ENCODE measurements around the gene EEF2. TPM values are rescaled to one million over a fixed set of nuclear protein-coding genes. Genes with fewer than 3 reads are reported as not detected.
A peak's percentile ranks its signal among the peaks of the same experiment; 100 is the strongest.

Gene EEF2
- total RNA-seq, 1 donor from 2014 or later, result 2,451 TPM

DNA sequence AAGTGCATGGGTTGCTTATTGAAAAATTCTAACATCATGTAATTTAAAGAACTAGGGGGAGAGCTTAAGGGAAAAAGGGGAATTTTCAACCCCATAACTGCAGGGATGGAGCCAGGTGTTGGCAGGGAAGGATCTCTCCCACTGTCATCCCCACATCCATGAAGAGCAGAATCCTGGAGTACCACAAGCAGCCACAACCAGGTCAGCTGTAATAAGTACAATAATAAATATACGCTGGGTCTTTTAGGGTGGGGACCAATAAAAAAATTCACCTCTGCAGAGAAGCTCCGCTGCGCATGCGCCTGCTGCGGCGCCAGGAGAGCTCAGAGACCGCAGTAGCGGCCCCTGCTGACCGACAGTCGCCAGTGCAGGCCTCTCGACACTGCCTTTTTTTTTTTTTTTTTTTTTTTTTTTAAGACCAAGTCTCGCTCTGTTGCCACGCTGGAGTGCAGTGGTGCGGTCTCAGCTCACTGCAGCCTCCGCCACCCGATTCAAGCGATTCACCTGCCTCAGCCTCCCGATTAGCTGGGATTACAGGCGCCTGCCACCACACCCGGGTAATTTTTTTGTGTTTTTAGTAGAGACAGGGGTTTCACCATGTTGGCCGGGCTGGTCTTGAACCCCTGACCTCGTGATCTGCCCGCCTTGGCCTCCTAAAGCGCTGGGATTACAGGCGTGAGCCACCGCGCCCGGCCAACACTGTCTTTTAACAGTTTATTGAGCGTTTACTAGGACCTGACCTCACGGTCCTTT is 2.5 kb upstream of the EEF2 start:
- peak overlapping the region; percentile 80 for H3K27ac Mint-ChIP-seq
- intact Hi-C loops (cut with micrococcal nuclease), result loop anchor here (1.0 to 10.0 kb wide), 3 partner anchors 79 to 223 kb away; partner anchors contain the start of genes ANKRD24, APBA3, MRPL54 and SIRT6
- peaks cover 3% of the 10 kb centered on the region for H3K9me3 Mint-ChIP-seq
- H3K27me3 Mint-ChIP-seq (ENCODE audit: low read depth), result no peaks in the 10 kb centered on the region
- peaks cover 26% of the 10 kb centered on the region for H3K36me3 Mint-ChIP-seq (ENCODE audit: low read depth)
- DNase-seq (ENCODE audit: low spot score), result peak; percentile 85
- H3K4me3 Mint-ChIP-seq (ENCODE audit: low read depth), result peak overlapping the region; percentile 82
- H3K4me1 Mint-ChIP-seq (ENCODE audit: low read depth), result peaks cover 31% of the 10 kb centered on the region

DNA sequence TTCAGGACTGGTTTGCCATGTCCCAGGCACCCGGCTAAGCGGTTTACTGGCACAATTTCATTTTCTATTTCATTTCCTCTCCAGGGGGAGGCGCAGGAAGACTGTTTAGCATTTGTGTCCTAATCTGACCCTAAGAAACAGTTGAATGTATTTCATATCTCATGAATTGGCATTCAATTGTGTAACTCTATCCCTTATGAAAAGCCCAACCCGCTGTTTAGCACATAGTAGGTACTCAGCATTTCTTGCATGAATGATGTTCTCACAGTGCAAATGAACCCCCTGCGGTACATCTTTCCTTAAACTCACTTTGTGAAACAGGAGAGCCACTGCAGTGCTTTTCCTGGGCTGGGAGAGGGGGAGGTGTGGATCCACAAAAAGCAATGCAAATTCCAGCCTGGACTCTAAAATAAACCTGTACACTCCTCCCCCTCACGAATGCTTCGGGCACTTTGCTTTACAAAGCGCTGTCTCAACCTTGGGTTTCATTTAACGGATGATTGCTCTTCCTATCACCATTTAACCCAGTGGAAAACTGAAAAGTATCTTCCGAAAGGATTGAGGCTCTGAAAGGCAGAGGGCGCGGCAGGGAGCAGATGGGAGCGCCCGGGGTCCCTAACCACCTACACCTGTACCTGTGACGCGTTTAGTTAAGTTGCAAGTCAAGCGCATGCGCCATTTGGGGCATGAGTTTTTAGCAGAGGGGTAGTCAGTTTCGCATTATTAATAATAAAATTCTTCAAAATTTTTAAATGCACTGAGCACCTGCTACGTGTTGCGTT is 1.2 kb upstream of the EEF2 start:
- Mint-ChIP-seq H3K27ac (peak overlapping the region; percentile 82), H3K36me3 (ENCODE audit: low read depth) (peaks cover 40% of the 10 kb centered on the region), H3K4me3 (ENCODE audit: low read depth) (peak overlapping the region; percentile 95), H3K27me3 (ENCODE audit: low read depth) (no peaks in the 10 kb centered on the region), H3K4me1 (ENCODE audit: low read depth) (peaks cover 35% of the 10 kb centered on the region), H3K9me3 (peaks cover 3% of the 10 kb centered on the region)
- intact Hi-C loops (cut with micrococcal nuclease), result loop anchor here (1.0 to 10.0 kb wide), 5 partner anchors 15 to 222 kb away; partner anchors contain the start of genes ANKRD24, APBA3, DAPK3 and MRPL54
- peak; percentile 54 for DNase-seq (ENCODE audit: low spot score)

DNA sequence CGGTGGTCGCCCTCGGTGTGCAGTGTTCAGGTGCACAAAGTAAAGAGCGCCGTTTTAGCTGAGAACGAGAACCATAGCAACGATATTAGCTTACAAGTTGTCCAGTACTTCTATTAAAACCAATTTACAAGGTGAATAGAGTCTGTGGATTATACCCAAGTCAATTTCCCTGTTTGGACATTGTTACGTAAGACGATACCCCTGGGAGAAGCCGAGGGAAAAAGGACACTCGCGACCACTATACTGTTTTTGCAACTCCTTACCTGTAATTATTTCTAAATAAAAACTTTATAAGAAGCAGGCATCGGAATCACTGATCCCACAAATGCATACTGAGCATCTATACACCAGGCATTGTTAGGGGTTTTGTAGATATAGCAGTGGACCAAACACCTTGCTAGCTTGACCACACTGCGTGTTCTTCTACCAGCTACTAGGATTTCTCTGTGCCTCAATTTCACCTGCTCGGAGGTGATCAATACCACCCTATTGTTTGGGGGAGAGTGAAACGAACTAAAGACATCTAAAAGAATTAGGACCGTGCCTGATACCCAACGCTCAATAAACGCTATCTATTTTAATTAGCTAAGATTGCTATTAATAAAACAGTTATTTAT is 488 bp upstream of the EEF2 start:
- Mint-ChIP-seq H3K36me3 (ENCODE audit: low read depth) (peaks cover 47% of the 10 kb centered on the region), H3K4me1 (ENCODE audit: low read depth) (peaks cover 34% of the 10 kb centered on the region), H3K4me3 (ENCODE audit: low read depth) (peak overlapping the region; percentile 95), H3K27ac (peak overlapping the region; percentile 90), H3K9me3 (peaks cover 1% of the 10 kb centered on the region), H3K27me3 (ENCODE audit: low read depth) (no peaks in the 10 kb centered on the region)
- DNase-seq (ENCODE audit: low spot score), result no peak
- intact Hi-C loops (cut with micrococcal nuclease), result loop anchor here (1.0 to 10.0 kb wide), 5 partner anchors 14 to 221 kb away; partner anchors contain the start of genes ANKRD24, APBA3, DAPK3 and MRPL54

DNA sequence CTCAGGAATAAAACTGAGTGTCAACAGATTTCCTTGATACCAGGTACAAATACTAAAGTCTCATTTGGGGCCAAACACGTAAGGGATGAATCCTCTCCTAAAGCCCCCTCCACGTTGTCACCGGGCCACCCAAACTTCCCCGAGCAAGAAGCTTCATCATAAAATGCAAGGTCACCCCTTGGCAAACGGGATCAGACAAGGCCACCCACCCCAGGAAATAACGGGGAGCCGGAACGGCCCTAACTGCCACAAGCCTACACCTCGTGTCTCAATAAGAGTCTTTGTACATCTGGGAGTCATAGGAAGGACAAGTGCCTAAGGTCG is 717 bp downstream of the EEF2 start:
- intact Hi-C loops (cut with micrococcal nuclease), result loop anchor here (10.0 kb wide), 1 partner anchor 220 kb away; the partner anchor contains the start of genes APBA3 and MRPL54
- no peaks in the 10 kb centered on the region for H3K9me3 Mint-ChIP-seq
- H3K27me3 Mint-ChIP-seq (ENCODE audit: low read depth), result no peaks in the 10 kb centered on the region
- peaks cover 59% of the 10 kb centered on the region for H3K36me3 Mint-ChIP-seq (ENCODE audit: low read depth)
- H3K27ac Mint-ChIP-seq, result peak overlapping the region; percentile 90
- peaks cover 33% of the 10 kb centered on the region for H3K4me1 Mint-ChIP-seq (ENCODE audit: low read depth)
- no peak for DNase-seq (ENCODE audit: low spot score)
- peak overlapping the region; percentile 95 for H3K4me3 Mint-ChIP-seq (ENCODE audit: low read depth)

DNA sequence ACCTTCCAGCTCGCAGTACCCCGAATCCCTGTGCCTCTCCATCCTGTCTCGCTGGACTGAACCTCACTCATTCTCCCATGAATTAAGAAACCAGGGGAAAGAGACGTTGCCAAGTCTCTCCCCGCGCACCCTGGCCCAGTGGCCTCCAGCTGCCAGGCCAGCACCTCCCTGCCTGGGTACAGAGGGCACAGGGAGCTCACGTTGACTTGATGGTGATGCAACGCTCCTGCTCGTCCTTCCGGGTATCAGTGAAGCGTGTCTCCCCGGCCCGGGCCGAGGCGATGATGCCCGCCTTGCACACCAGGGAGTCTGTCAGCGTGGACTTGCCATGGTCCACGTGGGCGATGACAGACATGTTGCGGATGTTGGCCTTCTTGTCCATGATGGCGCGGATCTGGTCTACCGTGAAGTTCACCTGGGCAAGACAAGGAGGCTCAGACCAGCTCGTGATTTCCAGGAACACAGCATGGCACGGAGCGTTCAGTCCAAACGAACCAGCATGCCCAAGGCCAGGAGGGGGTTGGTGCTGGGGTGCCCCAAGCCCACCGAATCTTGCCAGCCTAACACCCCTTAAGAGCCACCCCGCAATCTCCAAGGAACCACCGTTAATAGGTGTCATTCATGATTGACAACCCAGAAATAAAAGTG is 1.2 kb downstream of the EEF2 start:
- Mint-ChIP-seq H3K4me3 (ENCODE audit: low read depth) (peak overlapping the region; percentile 95), H3K4me1 (ENCODE audit: low read depth) (peaks cover 33% of the 10 kb centered on the region), H3K36me3 (ENCODE audit: low read depth) (peaks cover 64% of the 10 kb centered on the region), H3K9me3 (no peaks in the 10 kb centered on the region), H3K27ac (peak overlapping the region; percentile 90), H3K27me3 (ENCODE audit: low read depth) (no peaks in the 10 kb centered on the region)
- no peak for DNase-seq (ENCODE audit: low spot score)
- intact Hi-C loops (cut with micrococcal nuclease), result loop anchor here (10.0 kb wide), 1 partner anchor 219 kb away; the partner anchor contains the start of genes APBA3 and MRPL54

DNA sequence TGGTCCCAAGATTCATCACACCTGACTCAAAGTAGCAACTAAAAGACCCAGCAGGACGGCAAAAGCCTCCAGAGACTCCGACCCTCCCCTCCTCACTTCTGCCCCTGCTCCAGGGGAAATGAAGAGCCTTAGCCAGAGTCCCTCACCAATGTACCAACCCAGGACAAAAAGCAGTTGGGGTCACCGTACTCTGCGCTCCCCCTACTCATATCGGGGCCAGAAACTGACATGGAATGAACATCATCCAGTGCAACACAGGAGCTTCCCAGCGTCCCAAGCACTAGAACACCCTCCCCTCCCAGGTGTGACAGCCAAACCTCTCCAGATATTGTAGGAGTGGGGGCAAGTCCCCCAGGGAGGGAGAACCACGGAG is 1.7 kb downstream of the EEF2 start:
- H3K4me3 Mint-ChIP-seq (ENCODE audit: low read depth), result peak overlapping the region; percentile 95
- H3K4me1 Mint-ChIP-seq (ENCODE audit: low read depth), result peaks cover 33% of the 10 kb centered on the region
- H3K9me3 Mint-ChIP-seq, result no peaks in the 10 kb centered on the region
- H3K36me3 Mint-ChIP-seq (ENCODE audit: low read depth), result peaks cover 67% of the 10 kb centered on the region
- no peaks in the 10 kb centered on the region for H3K27me3 Mint-ChIP-seq (ENCODE audit: low read depth)
- no peak for DNase-seq (ENCODE audit: low spot score)
- H3K27ac Mint-ChIP-seq, result peak overlapping the region; percentile 90
- intact Hi-C loops (cut with micrococcal nuclease), result loop anchor here (10.0 kb wide), 1 partner anchor 219 kb away; the partner anchor contains the start of genes APBA3 and MRPL54

DNA sequence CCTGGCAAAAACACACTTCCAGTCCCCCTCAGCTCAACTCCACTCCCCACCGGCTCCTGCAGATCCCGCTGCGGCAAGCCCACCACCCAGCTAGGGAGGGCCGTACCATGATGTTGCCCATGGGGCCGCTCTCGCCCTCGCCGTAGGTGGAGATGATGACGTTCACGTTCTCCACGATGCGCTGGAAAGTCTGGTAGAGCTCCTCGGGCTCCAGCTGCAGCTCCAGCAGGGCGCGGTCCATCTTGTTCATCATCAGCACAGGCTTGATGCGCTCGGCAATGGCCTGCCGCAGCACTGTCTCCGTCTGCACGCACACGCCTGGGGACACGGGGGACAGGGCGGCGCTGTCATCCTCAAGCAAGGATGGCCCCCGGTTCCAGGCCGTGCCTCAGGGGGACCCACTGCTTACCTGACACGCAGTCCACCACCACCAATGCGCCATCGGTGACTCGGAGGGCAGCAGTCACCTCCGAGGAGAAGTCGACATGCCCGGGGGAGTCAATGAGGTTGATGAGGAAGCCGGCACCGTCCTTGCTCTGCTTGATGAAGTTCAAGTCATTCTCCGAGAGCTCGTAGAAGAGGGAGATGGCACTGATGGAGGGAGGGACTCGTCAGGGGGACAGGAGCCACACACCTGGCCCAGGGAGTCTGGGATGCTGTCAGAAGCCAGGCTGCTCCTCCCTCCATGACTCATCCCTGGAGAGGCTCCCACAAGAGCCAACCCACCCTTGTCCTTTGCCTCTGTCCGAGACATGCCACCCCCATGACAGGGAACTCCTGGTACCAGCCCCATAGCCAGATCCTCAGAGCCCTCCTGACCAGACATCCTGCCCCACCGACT is 2.3 kb downstream of the EEF2 start:
- Mint-ChIP-seq H3K27me3 (ENCODE audit: low read depth) (no peaks in the 10 kb centered on the region), H3K36me3 (ENCODE audit: low read depth) (peaks cover 73% of the 10 kb centered on the region), H3K9me3 (no peaks in the 10 kb centered on the region), H3K4me1 (ENCODE audit: low read depth) (peaks cover 33% of the 10 kb centered on the region), H3K4me3 (ENCODE audit: low read depth) (peak overlapping the region; percentile 95), H3K27ac (peak overlapping the region; percentile 90)
- no peak for DNase-seq (ENCODE audit: low spot score)
- intact Hi-C loops (cut with micrococcal nuclease), result loop anchor here (10.0 kb wide), 1 partner anchor 218 kb away; the partner anchor contains the start of genes APBA3 and MRPL54

DNA sequence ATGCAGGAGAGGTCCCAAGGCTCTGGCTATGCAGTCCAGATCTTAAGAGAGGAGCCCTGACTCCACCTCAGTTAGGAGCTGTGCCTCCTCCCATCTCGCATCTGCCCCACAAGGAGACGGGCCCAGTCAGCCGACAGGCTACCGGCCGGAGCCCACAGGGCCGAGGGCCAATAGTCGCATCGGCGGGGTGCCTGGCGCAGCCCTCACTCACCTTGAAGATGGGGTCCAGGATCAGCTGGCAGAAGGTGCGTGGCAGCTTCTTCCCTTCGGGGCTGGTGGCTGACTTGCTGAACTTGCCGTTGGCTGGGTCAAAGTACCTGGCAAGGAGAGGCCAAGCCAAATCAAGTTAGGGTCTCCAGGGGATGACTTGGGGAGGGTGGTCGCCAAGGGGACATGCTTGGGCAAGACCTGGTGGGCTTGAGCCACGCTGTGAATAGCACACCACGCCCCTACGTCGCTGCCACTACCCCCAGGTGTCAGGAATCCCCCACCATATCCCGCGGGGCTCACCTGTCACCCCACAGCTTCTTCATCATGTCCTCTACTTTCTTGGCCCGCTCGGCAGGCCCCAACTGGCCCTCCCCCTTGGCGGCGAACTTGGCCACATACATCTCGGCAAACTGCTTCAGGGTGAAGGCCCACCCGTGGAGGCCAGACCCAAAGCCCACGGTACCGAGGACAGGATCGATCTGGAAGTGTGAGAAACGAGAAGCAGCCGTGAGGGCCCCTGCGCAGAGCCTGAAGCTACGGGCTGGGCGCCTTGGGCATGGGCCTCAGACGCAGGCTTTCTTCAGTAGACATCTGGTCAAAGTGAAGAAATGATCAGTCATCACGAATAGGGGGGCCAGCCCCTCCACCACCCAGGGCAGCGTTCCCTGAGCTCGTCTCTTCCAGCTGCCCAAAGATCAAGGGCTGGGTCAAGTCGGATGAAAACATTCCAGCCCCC is 3.3 kb downstream of the EEF2 start:
- H3K27ac Mint-ChIP-seq, result no peak overlapping the region
- DNase-seq (ENCODE audit: low spot score), result no peak
- H3K4me1 Mint-ChIP-seq (ENCODE audit: low read depth), result peaks cover 28% of the 10 kb centered on the region
- no peaks in the 10 kb centered on the region for H3K9me3 Mint-ChIP-seq
- H3K4me3 Mint-ChIP-seq (ENCODE audit: low read depth), result peak overlapping the region; percentile 8
- no peaks in the 10 kb centered on the region for H3K27me3 Mint-ChIP-seq (ENCODE audit: low read depth)
- peaks cover 82% of the 10 kb centered on the region for H3K36me3 Mint-ChIP-seq (ENCODE audit: low read depth)
- intact Hi-C loops (cut with micrococcal nuclease), result loop anchor here (10.0 kb wide), 1 partner anchor 217 kb away; the partner anchor contains the start of genes APBA3 and MRPL54

DNA sequence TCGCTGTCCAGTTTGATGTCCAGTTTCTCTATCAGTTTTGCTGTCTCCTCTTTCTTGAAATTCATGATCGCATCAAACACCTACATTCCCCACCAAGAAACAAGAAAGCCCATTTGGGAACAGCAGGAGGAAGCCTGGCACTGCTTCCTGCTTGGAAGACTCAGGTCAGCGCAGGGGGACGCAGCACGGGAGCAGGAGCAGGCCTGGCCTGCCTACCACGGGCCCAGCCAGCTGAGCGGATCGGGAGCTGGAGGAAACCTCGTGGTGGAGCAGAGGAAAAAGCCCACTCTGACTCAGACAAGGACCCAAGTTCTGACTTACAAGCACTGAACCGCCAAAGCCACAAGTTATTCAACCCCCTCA is 3.9 kb downstream of the EEF2 start:
- peaks cover 24% of the 10 kb centered on the region for H3K4me1 Mint-ChIP-seq (ENCODE audit: low read depth)
- peak overlapping the region; percentile 8 for H3K4me3 Mint-ChIP-seq (ENCODE audit: low read depth)
- no peaks in the 10 kb centered on the region for H3K9me3 Mint-ChIP-seq
- H3K27me3 Mint-ChIP-seq (ENCODE audit: low read depth), result no peaks in the 10 kb centered on the region
- no peak for DNase-seq (ENCODE audit: low spot score)
- H3K36me3 Mint-ChIP-seq (ENCODE audit: low read depth), result peaks cover 89% of the 10 kb centered on the region
- H3K27ac Mint-ChIP-seq, result no peak overlapping the region
- intact Hi-C loops (cut with micrococcal nuclease), result loop anchor here (10.0 kb wide), 1 partner anchor 217 kb away; the partner anchor contains the start of genes APBA3 and MRPL54

DNA sequence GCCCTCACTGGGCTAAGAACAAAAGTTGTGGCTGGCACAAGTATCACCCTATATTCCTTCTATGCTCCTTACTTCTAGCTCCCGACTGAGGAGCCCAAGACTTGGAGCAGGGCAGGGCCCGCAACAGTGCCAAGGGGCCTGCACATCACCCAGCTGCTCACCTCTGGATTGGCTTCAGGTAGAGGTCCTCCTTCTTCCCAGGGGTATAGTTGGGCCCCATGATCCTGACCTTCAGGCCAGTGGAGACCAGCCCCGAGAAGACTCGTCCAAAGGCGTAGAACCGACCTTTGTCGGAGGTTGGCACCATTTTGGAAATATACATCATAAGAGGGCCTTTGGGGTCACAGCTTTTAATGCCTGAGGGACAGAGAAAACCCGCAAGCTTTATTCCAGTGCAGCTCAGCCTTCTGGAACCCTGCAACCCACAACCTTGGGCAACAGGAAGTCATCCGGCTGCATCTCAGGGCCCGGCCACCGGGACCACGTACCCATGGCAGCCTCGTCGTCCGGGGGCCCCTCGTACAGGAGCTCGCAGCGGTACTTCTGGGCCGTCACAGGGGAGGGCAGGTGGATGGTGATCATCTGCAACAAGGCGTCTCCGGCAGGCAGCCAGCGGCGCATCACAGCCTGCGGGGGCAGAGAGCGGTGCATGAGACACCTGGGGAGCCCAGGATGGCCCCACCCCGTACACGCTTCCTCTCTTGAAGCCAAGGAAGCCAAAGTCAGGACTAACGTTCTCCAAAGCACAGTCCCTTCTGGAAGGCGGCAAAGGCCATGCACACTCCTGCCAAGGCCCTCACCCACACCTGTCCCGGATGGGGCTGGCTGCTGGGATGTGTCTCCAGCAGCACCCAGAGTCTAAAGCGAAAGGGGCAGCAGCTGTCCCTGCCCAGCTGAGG is 4.7 kb downstream of the EEF2 start:
- Mint-ChIP-seq H3K27ac (no peak overlapping the region), H3K9me3 (no peaks in the 10 kb centered on the region), H3K36me3 (ENCODE audit: low read depth) (peaks cover 96% of the 10 kb centered on the region), H3K4me3 (ENCODE audit: low read depth) (no peak overlapping the region), H3K4me1 (ENCODE audit: low read depth) (peaks cover 19% of the 10 kb centered on the region), H3K27me3 (ENCODE audit: low read depth) (no peaks in the 10 kb centered on the region)
- DNase-seq (ENCODE audit: low spot score), result no peak
- intact Hi-C loops (cut with micrococcal nuclease), result loop anchor here (10.0 kb wide), 1 partner anchor 216 kb away; the partner anchor contains the start of genes APBA3 and MRPL54

Measured in activated T-helper 2 cell treated with anti-CD3 and anti-CD28 coated beads, Interferon-gamma antibody, Interleukin-2, Interleukin-4, amounts not matched to agents 10 μg/mL and 5 μg/mL and 100 μg/mL, durations not matched to agents 14 hours and 24 hours and 36 hours (primary cell).